ENCODE measurements around the gene OSR1. TPM values are rescaled to one million over a fixed set of nuclear protein-coding genes. Genes with fewer than 3 reads are reported as not detected.

Gene OSR1
- total and polyA plus RNA-seq, 2 donors (not counting 3 experiments of a cell fraction or from before 2014, with no cell fraction given): not detected

- no peaks in the 10 kb centered on the region for H4K20me1 ChIP-seq (replicated peaks; ENCODE audit: control insufficient read depth, extremely low read depth, insufficient read depth, low read length)
- H3K36me3 ChIP-seq (ENCODE audit: control insufficient read depth in 2 of 2, extremely low read depth in 1 of 2, insufficient read depth in 2 of 2, low read length in 2 of 2): no peaks in the 10 kb centered on the region
- peaks cover 83 to 91% of the 10 kb centered on the region in 2 experiments for H3K27me3 ChIP-seq (ENCODE audit: control insufficient read depth in 2 of 2, insufficient read depth in 2 of 2, low read length in 2 of 2)
- intact Hi-C loops (cut with micrococcal nuclease): no loop called here
- H3K9me1 ChIP-seq (replicated peaks; ENCODE audit: control insufficient read depth, extremely low read depth, insufficient read depth, low read length): no peaks in the 10 kb centered on the region
- no peaks in the 10 kb centered on the region for H3K9me3 ChIP-seq (replicated peaks; ENCODE audit: control insufficient read depth, insufficient read depth, low read length)
- ChIA-PET CTCF (interaction anchor here (1.0 to 3.5 kb wide), 4 partner anchors 8 to 839 kb away, joined by 5 to 15 read pairs (median 10); no protein-coding TSS in a partner anchor), POLR2A (no interaction called here)
- TF ChIP-seq EZH2 (IDR thresholded peaks at IDR 0.05; ENCODE audit: borderline replicate concordance, low read depth, low read length, severe bottlenecking) (no peak), POLR2A (IDR thresholded peaks at IDR 0.05; ENCODE audit: low read depth, low read length) (no peak), MAX (IDR thresholded peaks at IDR 0.05; ENCODE audit: insufficient read depth, insufficient read length) (no peak), FOS (IDR thresholded peaks at IDR 0.05; ENCODE audit: borderline replicate concordance, insufficient read depth, low read length) (no peak), POLR2AphosphoS5 (IDR thresholded peaks at IDR 0.05; ENCODE audit: insufficient read depth, low read depth, low read length) (no peak), MYC (IDR thresholded peaks at IDR 0.05; ENCODE audit: low read depth, low read length) (no peak), CTCF (IDR thresholded peaks at IDR 0.05; ENCODE audit: extremely low read depth in 1 of 2, insufficient read depth in 1 of 2, low read depth in 1 of 2, low read length in 2 of 2) (no peak), JUN (IDR thresholded peaks at IDR 0.05; ENCODE audit: borderline replicate concordance, insufficient read depth, insufficient read length, low read depth) (no peak), GATA2 (IDR thresholded peaks at IDR 0.05; ENCODE audit: insufficient read depth, insufficient read length, low read depth, low read length) (no peak)
- H3K4me3 ChIP-seq (replicated peaks in 1 of 3; ENCODE audit: insufficient read depth in 1 of 3, low read depth in 1 of 3, low read length in 3 of 3): no peak overlapping the region
- dilution Hi-C loops (cut with MboI; ENCODE audit: extremely low pct_ligation_motif_present, low sequenced_read_pairs): no loop called here
- no TSS peak for BruUV-seq (replicated peaks)
- FAIRE-seq: no peak
- peaks cover 18% of the 10 kb centered on the region for H3K4me1 ChIP-seq (ENCODE audit: control insufficient read depth, extremely low read depth, insufficient read depth, low read length)
- no peak overlapping the region for H3K9ac ChIP-seq (replicated peaks; ENCODE audit: extremely low read depth, insufficient read depth, low read length)
- H3K79me2 ChIP-seq (ENCODE audit: control insufficient read depth, insufficient read depth, low read length): no peaks in the 10 kb centered on the region
- H2AFZ ChIP-seq (ENCODE audit: low read depth, low read length): no peak overlapping the region
- no peak overlapping the region for H3K4me2 ChIP-seq (ENCODE audit: insufficient read depth, low read length)
- H3K27ac ChIP-seq (ENCODE audit: insufficient read depth, low read depth, low read length): no peak overlapping the region
- DNase-seq (ENCODE audit: low read depth, low spot score): no peak
These were observed 566 bp upstream of the OSR1 start for GRCh38 chr2:19359021-19359357.
